Stimulated activated CD8-positive, alpha-beta memory T cell treated with anti-CD3 and anti-CD28 coated beads, Interleukin-4, amount 100 ng/mL, for 48 hours (primary cell): Measurements from ENCODE around the gene ACO2.
"Not testable (repeated sequence)": the region's sequence is repeated elsewhere in the genome, so short reads cannot be mapped to it uniquely, and the experiment has no call there.

ENCODE experiments used
- DNase-seq: peaks from one replicate; pipeline ENCODE4 v3.0.0-alpha.2; 2020

Gene ACO2

DNA sequence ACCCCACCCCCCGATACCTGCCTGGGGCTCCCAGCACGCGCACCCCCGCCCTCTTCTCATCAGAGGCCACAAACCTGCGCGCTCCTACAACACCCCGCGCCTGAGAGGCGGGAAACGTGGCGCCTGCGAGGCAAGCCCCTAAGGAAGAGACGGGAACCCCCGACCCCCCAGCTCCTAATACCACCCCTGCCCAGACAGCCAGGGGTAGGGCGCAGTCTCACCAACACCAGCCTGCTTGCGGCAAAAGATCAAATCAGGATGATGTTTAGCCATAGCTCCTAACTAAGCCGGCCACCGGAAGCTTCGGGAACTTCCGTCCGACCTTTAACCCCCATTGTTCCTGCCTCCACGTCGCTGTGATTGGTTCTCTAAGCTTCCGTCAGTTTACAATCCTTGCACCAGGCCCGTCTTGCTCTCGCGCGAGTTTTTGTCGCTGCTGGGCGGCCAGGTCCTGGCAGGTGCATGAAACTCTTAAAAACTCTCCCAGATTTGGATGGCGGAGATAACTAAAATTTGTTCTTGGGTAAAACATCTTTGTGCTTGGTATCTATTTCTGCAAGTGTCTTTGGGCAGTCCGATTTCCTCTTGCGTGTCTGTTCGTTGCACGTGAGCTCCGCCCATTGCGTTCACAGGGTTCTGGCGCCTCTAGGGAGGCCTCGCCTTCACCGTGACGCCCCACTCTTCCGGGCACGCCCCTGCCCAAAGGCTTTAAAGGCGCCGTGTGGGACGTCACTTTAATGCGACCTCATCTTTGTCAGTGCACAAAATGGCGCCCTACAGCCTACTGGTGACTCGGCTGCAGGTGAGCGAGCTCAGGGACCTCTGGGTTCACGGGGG, at the start of gene ACO2, which contains the start of gene PHF5A:
ACO2 (plus strand) TSS at position 737 of the 837 bp plus-strand sequence; CDS start at position 767, 30 bp downstream.
PHF5A (minus strand) TSS at position 312 of the 837 bp plus-strand sequence; CDS start at position 273, 39 bp downstream.
- peak; percentile 100 for DNase-seq

GRCh38 chr22:41425660-41426365, 43.1 kb upstream of the ACO2 start:
- DNase-seq, result peak; percentile 50

GRCh38 chr22:41429232-41429950, 39.5 kb upstream of the ACO2 start:
- no peak for DNase-seq

DNA sequence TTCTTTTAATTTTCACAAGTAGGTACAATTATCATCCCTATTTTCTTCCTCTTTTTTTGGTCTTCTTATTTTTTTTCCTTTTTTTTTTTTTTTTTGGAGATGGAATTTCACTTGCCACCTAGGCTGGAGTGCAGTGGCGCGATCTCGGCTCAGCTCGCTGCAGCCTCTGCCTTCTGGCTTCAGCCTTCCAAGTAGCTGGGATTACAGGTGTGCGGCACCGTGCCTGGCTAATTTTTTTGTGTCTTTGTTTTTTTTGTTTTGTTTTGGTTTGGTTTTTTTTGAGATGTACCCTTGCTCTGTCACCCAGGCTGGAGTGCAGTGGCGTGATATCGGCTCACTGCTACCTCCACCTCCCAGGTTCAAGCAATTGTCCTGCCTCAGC, 39.0 kb upstream of the ACO2 start:
- no peak for DNase-seq

- no peak for DNase-seq
Measured at GRCh38 chr22:41431656-41432055, 37.3 kb upstream of the ACO2 start.

- not testable (repeated sequence) for DNase-seq
Measured at GRCh38 chr22:41433480-41433879, 35.4 kb upstream of the ACO2 start.

DNA sequence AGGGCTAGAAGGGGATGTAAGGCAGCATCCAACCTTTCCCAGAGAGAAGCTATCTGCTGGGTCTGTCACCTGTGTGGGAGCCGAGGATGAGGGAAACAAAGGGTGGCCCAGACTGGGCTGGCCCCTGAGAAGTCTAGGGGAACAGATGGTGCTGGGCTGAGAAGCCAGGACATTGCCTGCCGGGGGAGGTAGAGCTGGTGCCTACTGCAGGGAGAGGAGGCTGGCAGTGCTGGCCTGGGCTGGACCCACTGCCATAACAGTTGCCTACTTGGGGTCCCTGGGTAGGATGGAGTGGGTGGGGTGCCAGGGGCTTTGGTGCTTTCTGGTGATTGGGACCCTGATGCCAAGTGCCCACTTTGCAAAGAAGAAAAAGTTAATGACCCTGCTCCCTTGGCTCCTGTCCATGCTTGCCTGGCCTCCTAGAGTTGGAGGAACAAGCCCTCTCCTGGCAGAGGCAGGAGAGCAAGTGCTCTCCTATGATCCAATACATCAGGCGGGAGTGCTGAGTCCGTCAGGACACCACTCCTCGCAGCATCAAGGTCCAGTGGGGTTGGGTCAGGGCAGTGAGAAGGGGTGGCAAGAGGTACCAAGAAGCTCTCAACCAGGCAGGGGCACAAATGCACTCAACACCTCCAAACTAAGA, 34.4 kb upstream of the ACO2 start:
- DNase-seq, result not testable (repeated sequence)

DNA sequence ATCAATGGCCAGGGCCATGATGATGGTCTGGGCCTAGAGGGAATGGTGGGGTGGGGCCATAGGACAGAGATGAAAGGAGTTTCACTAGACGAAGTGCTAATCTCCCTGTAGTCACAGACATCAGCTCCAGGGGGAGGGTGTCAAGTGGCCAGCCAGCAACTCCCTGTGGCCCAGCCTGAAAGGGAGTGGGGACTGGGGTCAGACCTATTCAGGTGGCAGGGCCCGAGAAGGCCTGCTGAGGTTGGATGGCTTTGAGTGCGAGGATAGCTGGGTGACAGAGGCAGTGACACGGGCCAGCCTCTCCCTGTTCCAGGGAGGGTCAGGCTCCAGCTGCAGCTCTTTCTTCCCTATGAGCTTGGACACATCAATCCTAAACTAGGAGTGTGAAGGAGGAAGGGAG, 33.4 kb upstream of the ACO2 start:
- no peak for DNase-seq

DNA sequence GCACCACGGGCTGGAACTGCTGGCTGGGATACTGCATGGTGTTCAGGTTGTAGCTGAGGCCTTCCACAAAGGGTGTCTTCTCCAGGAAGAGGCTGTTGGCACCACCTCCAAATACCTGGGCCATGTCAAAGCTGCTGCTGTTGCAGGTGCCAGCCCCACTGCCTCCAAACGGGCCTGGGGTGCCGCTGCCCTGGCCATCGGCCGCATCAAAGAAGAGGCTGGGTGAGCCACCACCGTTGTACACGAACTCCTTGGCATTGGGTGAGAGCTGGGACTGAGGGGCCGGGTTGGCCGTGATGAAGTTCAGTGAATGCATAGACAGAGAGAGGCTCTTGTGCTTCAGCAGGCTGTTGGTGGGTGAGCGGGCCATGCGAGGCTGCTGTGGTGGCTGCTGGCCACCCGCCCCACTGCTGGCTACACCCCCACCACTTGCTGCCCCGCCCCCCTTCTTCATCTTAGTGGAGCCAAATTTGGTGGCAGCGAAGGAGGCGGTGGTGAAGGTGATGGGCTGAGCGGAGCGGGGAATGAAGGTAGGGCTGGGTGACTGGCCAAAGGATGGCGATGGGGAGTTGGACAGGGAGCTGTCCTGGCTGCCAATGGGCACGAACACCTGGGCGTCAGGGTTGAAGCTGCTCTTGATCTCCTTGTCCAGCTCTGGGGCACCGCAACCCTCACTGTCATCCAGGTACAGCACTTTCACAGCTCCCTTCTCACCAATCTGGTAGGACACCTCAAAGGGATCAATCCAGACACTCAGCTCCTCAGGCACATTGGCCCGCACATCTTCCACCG, 32.4 kb upstream of the ACO2 start:
- DNase-seq, result no peak

GRCh38 chr22:41437198-41437597, 31.7 kb upstream of the ACO2 start:
- no peak for DNase-seq

DNA sequence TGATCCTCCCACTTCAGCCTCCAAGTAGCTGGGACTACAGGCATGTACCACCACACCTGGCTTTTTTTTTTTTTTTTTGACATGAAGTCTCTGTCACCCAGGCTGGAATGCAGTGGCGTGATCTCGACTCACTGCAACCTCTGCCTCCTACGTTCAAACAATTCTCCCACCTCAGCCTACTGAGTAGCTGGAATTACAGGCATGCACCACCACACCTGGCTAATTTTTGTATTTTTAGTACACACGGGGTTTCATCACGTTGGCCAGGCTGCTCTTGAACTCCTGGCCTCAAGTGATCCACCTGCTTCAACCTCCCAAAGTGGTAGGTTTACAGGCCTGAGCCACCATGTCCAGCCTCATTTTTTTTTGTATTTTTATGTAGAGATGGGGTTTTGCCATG, 28.4 kb upstream of the ACO2 start:
- not testable (repeated sequence) for DNase-seq

- DNase-seq, result no peak
Measured at GRCh38 chr22:41442240-41442792, 26.6 kb upstream of the ACO2 start.

GRCh38 chr22:41444360-41445128, 24.4 kb upstream of the ACO2 start:
- peak; percentile 91 for DNase-seq

DNA sequence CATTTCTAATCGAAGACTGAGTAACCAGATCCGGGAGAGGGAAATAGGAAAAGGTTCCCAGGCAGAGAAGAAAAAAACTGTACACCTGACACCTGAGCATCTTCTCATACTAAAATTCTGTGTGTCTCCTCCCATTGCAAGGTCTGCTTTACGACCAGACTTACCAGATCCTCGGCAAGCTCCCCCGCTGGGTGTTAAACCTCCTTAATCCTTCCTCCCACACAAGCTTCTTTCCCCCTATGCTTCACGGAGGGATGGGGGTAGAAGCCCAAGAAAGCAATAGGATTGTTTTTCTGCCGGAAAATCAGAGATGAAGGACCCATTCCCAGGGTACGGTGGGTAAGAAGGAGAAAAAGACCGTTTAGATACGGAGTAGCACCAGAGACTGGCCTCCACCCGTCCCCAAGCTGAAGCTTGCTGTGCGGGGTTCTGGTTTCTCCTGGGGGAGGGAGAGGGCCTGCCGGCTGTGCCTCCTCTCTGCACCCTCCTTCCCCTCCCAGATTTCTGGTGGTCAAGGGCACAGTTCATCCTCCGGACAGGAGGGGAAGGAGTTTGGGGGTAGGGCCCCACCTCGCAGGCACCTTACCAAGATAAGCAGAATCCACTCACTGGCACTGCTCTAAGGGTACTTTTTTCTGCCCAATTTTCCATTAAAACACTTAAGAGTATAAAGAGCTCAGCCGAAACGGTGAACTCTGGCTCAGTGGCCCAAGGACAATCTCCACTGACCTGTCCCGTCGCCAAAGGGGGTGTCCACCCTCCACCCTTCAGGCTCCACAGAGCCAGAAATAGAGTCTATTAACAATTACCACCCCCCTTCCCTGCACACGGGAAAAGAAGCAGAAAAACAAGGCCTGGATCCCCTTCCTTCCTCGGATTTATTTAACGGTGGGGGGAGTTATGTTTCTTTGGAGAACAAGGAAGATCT, 23.5 kb upstream of the ACO2 start:
- peak; percentile 44 for DNase-seq

DNA sequence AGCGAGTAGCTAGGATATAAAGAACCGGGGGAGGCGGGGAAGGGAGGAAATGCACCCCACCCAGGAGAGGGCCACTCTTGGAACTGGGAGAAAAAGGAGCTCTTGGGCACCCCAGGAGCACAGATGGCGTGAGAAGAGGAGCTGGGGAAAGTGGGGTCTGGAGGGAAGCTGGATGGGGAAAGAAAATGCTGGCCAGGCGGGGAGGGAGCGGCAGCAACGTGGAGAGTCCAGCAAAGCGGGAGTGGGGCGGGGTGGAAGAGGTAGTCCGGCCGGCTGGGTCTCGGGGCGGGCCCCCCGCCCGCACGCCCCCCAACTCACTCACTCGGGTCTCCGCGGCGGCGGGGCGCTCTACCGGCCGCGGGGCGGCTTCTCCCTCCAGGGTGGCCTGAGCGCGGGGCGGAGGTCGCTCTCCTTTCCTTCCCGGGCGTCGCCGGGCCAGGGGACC, 22.8 kb upstream of the ACO2 start:
- peak; percentile 47 for DNase-seq

- DNase-seq, result peak; percentile 96
Measured at GRCh38 chr22:41446639-41447434, 22.1 kb upstream of the ACO2 start, which contains the start of gene TOB2. TOB2 (minus strand) TSS chr22:41446801; CDS start chr22:41437345, 9,456 bp downstream.

DNA sequence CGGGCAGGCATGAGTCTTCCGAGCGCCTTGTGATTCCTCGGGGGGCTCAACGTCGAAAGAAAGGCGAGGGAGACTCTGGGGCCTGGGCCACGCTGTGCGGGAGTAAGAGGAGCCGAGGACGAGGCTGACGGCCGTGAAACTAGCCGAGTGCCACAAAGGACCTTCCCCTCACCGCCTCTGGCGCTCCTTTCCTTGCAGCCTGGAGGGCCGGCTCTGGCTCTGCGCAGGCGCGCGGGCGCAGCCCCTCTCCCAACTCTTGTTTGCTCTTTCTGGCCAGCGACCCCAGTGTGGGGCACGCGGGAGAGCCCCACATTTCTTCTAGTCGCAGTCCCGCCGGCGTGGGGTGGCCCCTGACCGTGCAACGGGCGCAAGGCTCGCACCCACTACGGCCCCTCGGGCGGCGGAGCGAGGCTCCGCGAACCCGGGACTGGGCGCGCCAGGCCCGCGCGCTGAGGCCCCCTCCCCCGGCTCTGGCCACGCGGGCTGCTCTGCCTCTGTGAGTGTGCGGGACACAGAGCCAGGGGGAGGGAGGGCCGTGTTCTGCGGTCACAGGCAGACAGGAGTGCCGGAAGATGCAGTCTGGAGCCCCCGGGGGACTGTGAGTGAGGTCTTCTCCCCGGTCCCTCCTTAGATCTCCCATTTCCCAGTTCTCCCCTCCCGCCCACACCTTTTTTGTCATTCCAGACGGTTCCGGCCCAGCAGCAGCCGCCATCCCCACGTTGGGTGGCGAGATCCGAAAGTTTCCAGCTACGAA, 21.3 kb upstream of the ACO2 start:
- peak; percentile 73 for DNase-seq
